Stomach smooth muscle (tissue), 2 donors: ENCODE data around the gene CDKL4.

ENCODE experiments used
- H3K27ac ChIP-seq: one replicate; pipeline ENCODE4 v1.7.0; 2013; ENCODE audit warnings: mild to moderate bottlenecking, low read length, inconsistent platforms
- H3K27me3 ChIP-seq, 2 donors: one replicate each; pipeline ENCODE4 v1.7.0; 2013; ENCODE audit warnings: low read length in 2 of 2; ENCODE audit not compliant: insufficient read depth in 2 of 2, control insufficient read depth in 1 of 2
- H3K36me3 ChIP-seq, 2 donors: one replicate each; pipeline ENCODE4 v1.7.0; 2013; ENCODE audit warnings: low read length in 2 of 2; ENCODE audit not compliant: control insufficient read depth in 2 of 2, insufficient read depth in 2 of 2
- H3K4me1 ChIP-seq: one replicate; pipeline ENCODE4 v1.7.0; 2013; ENCODE audit warnings: low read length; ENCODE audit not compliant: control insufficient read depth, insufficient read depth
- H3K4me3 ChIP-seq, 2 donors: one replicate each; pipeline ENCODE4 v1.7.0; 2013; ENCODE audit warnings: low read length in 2 of 2
- H3K9ac ChIP-seq, 2 donors: one replicate each; pipeline ENCODE4 v1.7.0; 2013; ENCODE audit warnings: low read length in 2 of 2, mild to moderate bottlenecking in 1 of 2
- H3K9me3 ChIP-seq, 2 donors: one replicate each; pipeline ENCODE4 v1.7.0; 2013; ENCODE audit warnings: low read length in 2 of 2; ENCODE audit not compliant: control insufficient read depth in 2 of 2
- donor health status: healthy.
- donor health status: Pancreatic carcinoma.

Gene CDKL4

DNA sequence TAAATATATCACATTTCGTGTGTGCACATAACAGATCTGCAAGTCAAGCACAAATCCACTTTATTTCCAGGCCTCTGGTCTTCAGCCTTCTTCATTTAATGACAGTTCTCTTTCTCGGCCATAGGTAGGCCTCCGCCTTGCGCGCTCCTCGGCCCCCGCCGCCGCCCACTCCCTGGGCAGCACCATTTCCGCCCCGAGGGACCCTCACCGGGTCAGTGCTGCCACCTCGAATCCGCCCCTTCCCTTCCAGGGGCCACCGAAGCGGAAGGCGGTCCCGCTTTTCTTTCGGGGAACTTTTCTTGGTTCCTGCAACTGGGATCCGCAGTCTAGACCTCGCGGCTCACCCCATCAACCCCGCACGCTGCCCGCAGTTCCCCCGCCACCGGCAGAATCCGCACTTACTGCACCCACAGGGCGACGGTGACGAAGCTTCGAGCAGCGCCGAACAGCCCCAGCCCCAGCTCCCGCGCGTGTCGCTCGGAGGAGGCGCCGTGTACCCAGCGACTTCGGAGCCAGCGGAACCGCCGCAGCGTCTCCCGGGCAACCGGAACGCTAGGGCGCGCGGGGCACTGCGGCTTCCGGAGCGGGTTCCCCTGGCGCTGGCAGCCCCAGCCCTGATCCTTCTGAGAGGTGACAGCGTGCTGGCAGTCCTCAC, at the start of gene CDKL4:
CDKL4 (minus strand) TSS at position 502 of the 655 bp plus-strand sequence.
- H3K4me3 ChIP-seq: peak within 1 kb of the TSS in 1 of 2 donors; percentile 40
- H3K27me3 ChIP-seq: peaks cover 0 to 4% of the 10 kb centered on the region in 2 donors
- H3K27ac ChIP-seq: no peak within 1 kb of the TSS
- no peaks in the 10 kb centered on the region for H3K9me3 ChIP-seq
- H3K9ac ChIP-seq: no peak within 1 kb of the TSS
- no peaks in the 10 kb centered on the region for H3K4me1 ChIP-seq
- peaks cover 0 to 3% of the 10 kb centered on the region in 2 donors for H3K36me3 ChIP-seq

GRCh38 chr2:39290433-39290832, 46.7 kb upstream of the CDKL4 start:
- Histone ChIP-seq H3K9ac (no peak overlapping the region), H3K27ac (no peak overlapping the region), H3K27me3 (no peaks in the 10 kb centered on the region), H3K4me3 (no peak overlapping the region), H3K4me1 (no peaks in the 10 kb centered on the region), H3K9me3 (no peaks in the 10 kb centered on the region), H3K36me3 (peaks cover 15 to 31% of the 10 kb centered on the region in 2 donors)

DNA sequence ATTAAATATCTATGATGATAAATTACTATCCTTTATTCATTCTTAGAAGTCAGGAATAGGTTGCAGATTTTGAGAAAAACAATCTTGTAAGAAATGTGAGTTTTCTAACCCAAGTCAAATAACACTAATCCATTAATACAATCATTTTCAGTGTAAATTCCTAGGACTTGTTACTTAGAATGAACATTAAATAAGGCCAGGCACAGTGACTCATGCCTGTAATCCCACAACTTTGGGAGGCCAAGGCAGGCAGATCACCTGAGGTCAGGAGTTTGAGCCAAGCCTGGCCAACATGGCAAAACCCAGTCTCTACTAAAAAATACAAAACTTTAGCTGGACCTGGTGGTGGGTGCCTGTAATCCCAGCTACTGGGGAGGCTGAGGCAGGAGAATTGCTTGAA, 45.8 kb upstream of the CDKL4 start:
- H3K9me3 ChIP-seq: no peaks in the 10 kb centered on the region
- peaks cover 18 to 36% of the 10 kb centered on the region in 2 donors for H3K36me3 ChIP-seq
- no peaks in the 10 kb centered on the region for H3K4me1 ChIP-seq
- no peak overlapping the region for H3K9ac ChIP-seq
- H3K4me3 ChIP-seq: no peak overlapping the region
- H3K27me3 ChIP-seq: no peaks in the 10 kb centered on the region
- H3K27ac ChIP-seq: no peak overlapping the region

DNA sequence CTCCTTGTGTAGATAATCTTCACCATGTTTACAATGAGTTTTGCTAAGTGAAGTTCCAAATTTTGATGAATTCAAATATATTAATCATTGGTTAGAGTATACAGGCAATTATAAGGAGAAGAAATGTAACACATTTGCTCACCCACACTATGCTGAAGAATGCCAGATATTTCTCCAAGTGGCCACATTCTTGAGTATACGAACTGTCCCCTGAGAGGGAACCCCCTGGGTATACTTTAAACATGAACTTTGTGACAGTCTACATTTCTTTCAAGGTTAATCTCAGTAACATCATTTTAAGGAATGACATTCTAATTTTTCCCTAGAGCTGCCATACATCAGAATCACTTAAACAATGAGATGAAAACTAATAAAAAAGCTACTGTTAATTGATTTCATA, 39.8 kb upstream of the CDKL4 start:
- Histone ChIP-seq H3K27ac (no peak overlapping the region), H3K9ac (no peak overlapping the region), H3K36me3 (peaks cover 20 to 27% of the 10 kb centered on the region in 2 donors), H3K9me3 (no peaks in the 10 kb centered on the region), H3K4me1 (no peaks in the 10 kb centered on the region), H3K27me3 (no peaks in the 10 kb centered on the region), H3K4me3 (no peak overlapping the region)

GRCh38 chr2:39281391-39281790, 37.6 kb upstream of the CDKL4 start:
- H3K27ac ChIP-seq: no peak overlapping the region
- no peaks in the 10 kb centered on the region for H3K27me3 ChIP-seq
- peaks cover 26 to 33% of the 10 kb centered on the region in 2 donors for H3K36me3 ChIP-seq
- H3K4me1 ChIP-seq: no peaks in the 10 kb centered on the region
- no peaks in the 10 kb centered on the region for H3K9me3 ChIP-seq
- no peak overlapping the region for H3K9ac ChIP-seq
- H3K4me3 ChIP-seq: no peak overlapping the region

GRCh38 chr2:39275016-39275415, 31.2 kb upstream of the CDKL4 start:
- H3K27ac ChIP-seq: no peak overlapping the region
- H3K27me3 ChIP-seq: no peaks in the 10 kb centered on the region
- H3K9ac ChIP-seq: no peak overlapping the region
- no peaks in the 10 kb centered on the region for H3K4me1 ChIP-seq
- no peaks in the 10 kb centered on the region for H3K9me3 ChIP-seq
- peaks cover 25 to 26% of the 10 kb centered on the region in 2 donors for H3K36me3 ChIP-seq
- H3K4me3 ChIP-seq: no peak overlapping the region

- Histone ChIP-seq H3K9ac (no peak overlapping the region), H3K36me3 (peaks cover 7 to 9% of the 10 kb centered on the region in 2 donors), H3K4me1 (no peaks in the 10 kb centered on the region), H3K4me3 (no peak overlapping the region), H3K27ac (no peak overlapping the region), H3K27me3 (no peaks in the 10 kb centered on the region), H3K9me3 (no peaks in the 10 kb centered on the region)
Observed at GRCh38 chr2:39269941-39270340, 26.2 kb upstream of the CDKL4 start.

DNA sequence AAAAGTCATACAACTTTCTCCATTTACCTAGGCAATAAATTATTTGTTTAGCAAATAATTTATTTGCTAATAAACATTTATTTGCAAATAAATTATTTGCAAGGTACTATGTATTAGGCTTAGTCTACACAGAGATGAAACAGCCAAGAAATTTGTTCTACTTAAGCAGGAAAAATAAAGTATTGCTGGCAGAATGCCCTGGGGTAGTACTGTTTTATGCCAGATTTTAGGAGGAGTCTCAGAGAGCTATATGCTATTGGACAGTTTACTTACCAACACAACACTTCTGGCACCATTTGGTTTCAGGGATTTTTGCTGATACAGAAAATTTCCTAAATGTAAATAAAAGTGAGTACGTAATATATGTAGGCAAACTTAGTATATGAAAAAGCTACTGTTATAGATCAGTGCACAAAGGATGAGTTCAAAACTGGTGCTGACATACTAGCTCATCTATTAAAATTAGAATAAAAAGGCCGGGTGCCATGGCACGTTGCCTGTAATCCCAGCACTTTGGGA, 23.2 kb upstream of the CDKL4 start:
- H3K27ac ChIP-seq: no peak overlapping the region
- no peaks in the 10 kb centered on the region for H3K4me1 ChIP-seq
- H3K4me3 ChIP-seq: no peak overlapping the region
- peaks cover 7 to 12% of the 10 kb centered on the region in 2 donors for H3K36me3 ChIP-seq
- no peaks in the 10 kb centered on the region for H3K27me3 ChIP-seq
- no peaks in the 10 kb centered on the region for H3K9me3 ChIP-seq
- H3K9ac ChIP-seq: no peak overlapping the region

DNA sequence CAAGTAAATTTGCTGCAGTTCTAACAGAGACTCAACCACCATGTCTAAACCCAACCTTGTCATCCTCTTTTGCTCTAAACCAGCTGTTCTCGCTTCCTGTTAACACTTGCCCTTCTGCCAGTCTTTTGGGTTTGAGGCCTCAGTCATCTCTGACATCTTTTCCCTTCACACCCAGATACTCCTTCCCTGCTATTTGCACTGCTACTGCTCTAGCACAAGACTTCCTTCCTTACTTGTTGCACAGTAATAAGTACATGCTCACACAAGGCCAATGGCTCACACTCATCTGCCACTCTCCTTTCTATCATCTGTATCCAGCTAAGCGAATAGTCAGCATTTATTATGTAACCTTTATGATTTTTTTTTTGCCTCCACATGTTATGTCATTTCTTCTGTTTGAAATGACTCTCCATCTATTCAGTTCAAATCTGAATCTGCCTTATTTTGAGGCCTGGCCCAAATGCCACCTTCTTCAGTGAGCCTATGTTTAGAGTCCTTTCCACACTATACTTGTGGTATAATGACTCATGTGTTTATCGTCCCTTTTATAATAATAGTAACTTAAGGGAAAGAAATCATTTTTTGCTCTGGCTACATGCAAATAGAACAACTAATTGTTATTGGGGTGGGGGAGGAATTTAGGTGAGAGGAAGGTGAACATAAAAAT, 22.5 kb upstream of the CDKL4 start:
- H3K9ac ChIP-seq: no peak overlapping the region
- no peaks in the 10 kb centered on the region for H3K9me3 ChIP-seq
- no peak overlapping the region for H3K4me3 ChIP-seq
- peaks cover 4 to 12% of the 10 kb centered on the region in 2 donors for H3K36me3 ChIP-seq
- H3K27me3 ChIP-seq: no peaks in the 10 kb centered on the region
- no peak overlapping the region for H3K27ac ChIP-seq
- H3K4me1 ChIP-seq: no peaks in the 10 kb centered on the region

GRCh38 chr2:39265315-39265714, 21.5 kb upstream of the CDKL4 start:
- H3K36me3 ChIP-seq: peaks cover 4 to 11% of the 10 kb centered on the region in 2 donors
- H3K9me3 ChIP-seq: no peaks in the 10 kb centered on the region
- H3K4me3 ChIP-seq: no peak overlapping the region
- no peak overlapping the region for H3K9ac ChIP-seq
- no peak overlapping the region for H3K27ac ChIP-seq
- no peaks in the 10 kb centered on the region for H3K27me3 ChIP-seq
- no peaks in the 10 kb centered on the region for H3K4me1 ChIP-seq

- H3K4me3 ChIP-seq: no peak overlapping the region
Observed at GRCh38 chr2:39264733-39265132, 21.0 kb upstream of the CDKL4 start.

More at GRCh38 chr2:39264733-39265132, 21.0 kb upstream of the CDKL4 start:
- H3K27ac ChIP-seq: no peak overlapping the region
- no peak overlapping the region for H3K9ac ChIP-seq
- no peaks in the 10 kb centered on the region for H3K27me3 ChIP-seq
- H3K4me1 ChIP-seq: no peaks in the 10 kb centered on the region
- no peaks in the 10 kb centered on the region for H3K9me3 ChIP-seq
- peaks cover 10 to 16% of the 10 kb centered on the region in 2 donors for H3K36me3 ChIP-seq
